WTC11 (cell line): ENCODE results near the gene OR1L1.

Source experiments
- CREM ChIP-seq: sonication (generic); formaldehyde crosslinking; IDR thresholded peaks from 2 replicates; pipeline ENCODE4 v1.8.1; 2022; ENCODE audit warnings: mild to moderate bottlenecking, missing genetic modification reagents, moderate library complexity
- JUN ChIP-seq: sonication (generic); formaldehyde crosslinking; IDR thresholded peaks from 2 replicates; pipeline ENCODE4 v1.8.0; 2023; ENCODE audit warnings: mild to moderate bottlenecking, missing genetic modification reagents
- KAT7 ChIP-seq: sonication (generic); formaldehyde crosslinking; IDR thresholded peaks from 2 replicates; pipeline ENCODE4 v1.8.1; 2023; ENCODE audit warnings: missing genetic modification reagents, mild to moderate bottlenecking, borderline replicate concordance
- TP53 ChIP-seq: sonication (generic); formaldehyde crosslinking; IDR thresholded peaks from 2 replicates; pipeline ENCODE4 v1.8.1; 2023; ENCODE audit warnings: mild to moderate bottlenecking, missing genetic modification reagents
- ZNF121 ChIP-seq: sonication (generic); formaldehyde crosslinking; IDR thresholded peaks from 2 replicates; pipeline ENCODE4 v1.8.0; 2023; ENCODE audit warnings: missing genetic modification reagents
- TF ChIP-seq, protein P1 (sequence below): sonication (generic); formaldehyde crosslinking; IDR thresholded peaks from 2 replicates; pipeline ENCODE4 v1.8.1; 2022; ENCODE audit warnings: low read depth, missing genetic modification reagents, borderline replicate concordance
- TF ChIP-seq, protein P2 (sequence below): fragments of 200-600 bp; IDR thresholded peaks from 2 replicates; pipeline ENCODE4 v1.8.0; 2022; ENCODE audit warnings: antibody characterized with exemption
- TF ChIP-seq, protein P3 (sequence below): sonication (generic); formaldehyde crosslinking; IDR thresholded peaks from 2 replicates; pipeline ENCODE4 v1.8.1; 2023; ENCODE audit warnings: mild to moderate bottlenecking, missing genetic modification reagents, moderate library complexity

DNA sequence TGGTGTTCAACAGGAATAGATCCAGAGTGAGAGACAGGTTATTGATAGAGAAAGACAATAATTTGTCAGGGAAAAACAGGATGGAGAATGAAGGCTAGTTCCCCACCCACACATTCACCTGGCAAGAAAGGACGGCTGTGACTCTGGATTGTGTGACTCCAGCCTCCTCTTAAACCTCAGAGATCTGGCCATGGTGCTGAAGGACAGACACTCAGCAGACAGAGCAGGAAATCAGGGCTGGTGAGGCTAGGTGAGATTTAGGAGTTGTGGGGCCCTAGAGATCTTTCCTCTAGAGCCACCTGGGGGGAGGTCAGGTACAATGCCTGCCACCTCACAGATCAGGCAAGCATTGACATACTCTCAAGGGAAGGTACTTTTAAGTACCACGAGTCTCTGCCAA, 19.3 kb upstream of the OR1L1 start:
- no peak for TF ChIP-seq KAT7 (CRISPR knock-in tag)
- TF ChIP-seq ZNF121 (CRISPR knock-in tag) = no peak
- TF ChIP-seq, protein P1, sequence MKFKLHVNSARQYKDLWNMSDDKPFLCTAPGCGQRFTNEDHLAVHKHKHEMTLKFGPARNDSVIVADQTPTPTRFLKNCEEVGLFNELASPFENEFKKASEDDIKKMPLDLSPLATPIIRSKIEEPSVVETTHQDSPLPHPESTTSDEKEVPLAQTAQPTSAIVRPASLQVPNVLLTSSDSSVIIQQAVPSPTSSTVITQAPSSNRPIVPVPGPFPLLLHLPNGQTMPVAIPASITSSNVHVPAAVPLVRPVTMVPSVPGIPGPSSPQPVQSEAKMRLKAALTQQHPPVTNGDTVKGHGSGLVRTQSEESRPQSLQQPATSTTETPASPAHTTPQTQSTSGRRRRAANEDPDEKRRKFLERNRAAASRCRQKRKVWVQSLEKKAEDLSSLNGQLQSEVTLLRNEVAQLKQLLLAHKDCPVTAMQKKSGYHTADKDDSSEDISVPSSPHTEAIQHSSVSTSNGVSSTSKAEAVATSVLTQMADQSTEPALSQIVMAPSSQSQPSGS (CRISPR knock-in tag) = no peak
- TF ChIP-seq JUN (CRISPR knock-in tag) = no peak
- no peak for TF ChIP-seq TP53 (CRISPR knock-in tag)
- no peak for TF ChIP-seq CREM (CRISPR knock-in tag)
- TF ChIP-seq, protein P2, sequence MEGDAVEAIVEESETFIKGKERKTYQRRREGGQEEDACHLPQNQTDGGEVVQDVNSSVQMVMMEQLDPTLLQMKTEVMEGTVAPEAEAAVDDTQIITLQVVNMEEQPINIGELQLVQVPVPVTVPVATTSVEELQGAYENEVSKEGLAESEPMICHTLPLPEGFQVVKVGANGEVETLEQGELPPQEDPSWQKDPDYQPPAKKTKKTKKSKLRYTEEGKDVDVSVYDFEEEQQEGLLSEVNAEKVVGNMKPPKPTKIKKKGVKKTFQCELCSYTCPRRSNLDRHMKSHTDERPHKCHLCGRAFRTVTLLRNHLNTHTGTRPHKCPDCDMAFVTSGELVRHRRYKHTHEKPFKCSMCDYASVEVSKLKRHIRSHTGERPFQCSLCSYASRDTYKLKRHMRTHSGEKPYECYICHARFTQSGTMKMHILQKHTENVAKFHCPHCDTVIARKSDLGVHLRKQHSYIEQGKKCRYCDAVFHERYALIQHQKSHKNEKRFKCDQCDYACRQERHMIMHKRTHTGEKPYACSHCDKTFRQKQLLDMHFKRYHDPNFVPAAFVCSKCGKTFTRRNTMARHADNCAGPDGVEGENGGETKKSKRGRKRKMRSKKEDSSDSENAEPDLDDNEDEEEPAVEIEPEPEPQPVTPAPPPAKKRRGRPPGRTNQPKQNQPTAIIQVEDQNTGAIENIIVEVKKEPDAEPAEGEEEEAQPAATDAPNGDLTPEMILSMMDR = no peak
- TF ChIP-seq, protein P3, sequence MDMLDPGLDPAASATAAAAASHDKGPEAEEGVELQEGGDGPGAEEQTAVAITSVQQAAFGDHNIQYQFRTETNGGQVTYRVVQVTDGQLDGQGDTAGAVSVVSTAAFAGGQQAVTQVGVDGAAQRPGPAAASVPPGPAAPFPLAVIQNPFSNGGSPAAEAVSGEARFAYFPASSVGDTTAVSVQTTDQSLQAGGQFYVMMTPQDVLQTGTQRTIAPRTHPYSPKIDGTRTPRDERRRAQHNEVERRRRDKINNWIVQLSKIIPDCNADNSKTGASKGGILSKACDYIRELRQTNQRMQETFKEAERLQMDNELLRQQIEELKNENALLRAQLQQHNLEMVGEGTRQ (CRISPR knock-in tag) = no peak
